ENCODE data around the gene BLVRB.

The BLVRB gene

GRCh38 chr19:40465557-40466218, at the start of gene BLVRB:
BLVRB (minus strand) TSS chr19:40465745; CDS start chr19:40465688, 57 bp downstream.
- H3K9ac ChIP-seq (ENCODE audit: low read length), result peak within 1 kb of the TSS; percentile 87

GRCh38 chr19:40513741-40514315, 48.3 kb upstream of the BLVRB start:
- Histone ChIP-seq H3K4me2 (ENCODE audit: low read length) (no peak overlapping the region), H3K4me3 (ENCODE audit: low read depth, low read length, poor library complexity, severe bottlenecking) (no peak overlapping the region), H3F3A (ENCODE audit: insufficient read depth, low read length) (no peaks in the 10 kb centered on the region), H3K27ac (ENCODE audit: low read depth, low read length, poor library complexity, severe bottlenecking) (no peak overlapping the region), H2AFZ (ENCODE audit: low read length) (no peak overlapping the region), H3K9me3 (ENCODE audit: low read length) (no peaks in the 10 kb centered on the region), H3K27me3 (ENCODE audit: insufficient read depth, low read length) (no peaks in the 10 kb centered on the region; the same call in 1 of the 2 replicates), H3K4me1 (ENCODE audit: insufficient read depth, low read length, severe bottlenecking) (no peaks in the 10 kb centered on the region), H3K9me2 (ENCODE audit: low read depth, low read length) (no peaks in the 10 kb centered on the region), H3K9ac (ENCODE audit: low read length) (no peak overlapping the region), H3K79me2 (ENCODE audit: insufficient read depth, low read length) (no peaks in the 10 kb centered on the region), H3K36me3 (ENCODE audit: insufficient read depth, low read length) (no peaks in the 10 kb centered on the region), H4K20me1 (ENCODE audit: insufficient read depth, low read length) (no peaks in the 10 kb centered on the region)
- TF ChIP-seq CTCF (IDR thresholded peaks at IDR 0.05; ENCODE audit: low read length) (no peak), EZH2 (IDR thresholded peaks at IDR 0.05; ENCODE audit: borderline replicate concordance, low read length) (no peak)

More at GRCh38 chr19:40465557-40466218, at the start of gene BLVRB:
- Histone ChIP-seq H3K4me3 (ENCODE audit: low read depth, low read length, poor library complexity, severe bottlenecking) (peak within 1 kb of the TSS; percentile 86), H2AFZ (ENCODE audit: low read length) (peak within 1 kb of the TSS; percentile 60; the same call in 1 of the 2 replicates), H3K9me3 (ENCODE audit: low read length) (no peaks in the 10 kb centered on the region), H3K9me2 (ENCODE audit: low read depth, low read length) (no peaks in the 10 kb centered on the region), H3F3A (ENCODE audit: insufficient read depth, low read length) (no peaks in the 10 kb centered on the region), H3K27ac (ENCODE audit: low read depth, low read length, poor library complexity, severe bottlenecking) (peak within 1 kb of the TSS; percentile 26), H3K4me2 (ENCODE audit: low read length) (peak within 1 kb of the TSS; percentile 79), H3K79me2 (ENCODE audit: insufficient read depth, low read length) (no peaks in the 10 kb centered on the region), H3K4me1 (ENCODE audit: insufficient read depth, low read length, severe bottlenecking) (peaks cover 24% of the 10 kb centered on the region), H4K20me1 (ENCODE audit: insufficient read depth, low read length) (no peaks in the 10 kb centered on the region), H3K36me3 (ENCODE audit: insufficient read depth, low read length) (no peaks in the 10 kb centered on the region), H3K27me3 (ENCODE audit: insufficient read depth, low read length) (peaks cover 5% of the 10 kb centered on the region; the same call in 1 of the 2 replicates)
- no peak for TF ChIP-seq CTCF (IDR thresholded peaks at IDR 0.05; ENCODE audit: low read length)
- TF ChIP-seq EZH2 (IDR thresholded peaks at IDR 0.05; ENCODE audit: borderline replicate concordance, low read length), result no peak

GRCh38 chr19:40513345-40513678, 47.8 kb upstream of the BLVRB start:
- Histone ChIP-seq H3K9me2 (ENCODE audit: low read depth, low read length) (no peaks in the 10 kb centered on the region), H3K4me2 (ENCODE audit: low read length) (no peak overlapping the region), H3K4me1 (ENCODE audit: insufficient read depth, low read length, severe bottlenecking) (no peaks in the 10 kb centered on the region), H3K4me3 (ENCODE audit: low read depth, low read length, poor library complexity, severe bottlenecking) (no peak overlapping the region), H4K20me1 (ENCODE audit: insufficient read depth, low read length) (no peaks in the 10 kb centered on the region), H3K36me3 (ENCODE audit: insufficient read depth, low read length) (no peaks in the 10 kb centered on the region), H3K9me3 (ENCODE audit: low read length) (no peaks in the 10 kb centered on the region), H3K27ac (ENCODE audit: low read depth, low read length, poor library complexity, severe bottlenecking) (no peak overlapping the region), H3F3A (ENCODE audit: insufficient read depth, low read length) (no peaks in the 10 kb centered on the region), H3K27me3 (ENCODE audit: insufficient read depth, low read length) (no peaks in the 10 kb centered on the region; the same call in 1 of the 2 replicates), H3K79me2 (ENCODE audit: insufficient read depth, low read length) (no peaks in the 10 kb centered on the region), H2AFZ (ENCODE audit: low read length) (no peak overlapping the region), H3K9ac (ENCODE audit: low read length) (no peak overlapping the region)
- no peak for TF ChIP-seq EZH2 (IDR thresholded peaks at IDR 0.05; ENCODE audit: borderline replicate concordance, low read length)
- TF ChIP-seq CTCF (IDR thresholded peaks at IDR 0.05; ENCODE audit: low read length), result no peak

Measured in OCI-LY1 (cell line).